ENCODE results near the gene MGST3. TPM values are rescaled to one million over a fixed set of nuclear protein-coding genes. Genes with fewer than 3 reads are reported as not detected.
"Not testable (repeated sequence)": the region's sequence is repeated elsewhere in the genome, so short reads cannot be mapped to it uniquely, and the experiment has no call there.

MGST3 gene
- total RNA-seq, 1 donor from 2014 or later, result 116 TPM

DNA sequence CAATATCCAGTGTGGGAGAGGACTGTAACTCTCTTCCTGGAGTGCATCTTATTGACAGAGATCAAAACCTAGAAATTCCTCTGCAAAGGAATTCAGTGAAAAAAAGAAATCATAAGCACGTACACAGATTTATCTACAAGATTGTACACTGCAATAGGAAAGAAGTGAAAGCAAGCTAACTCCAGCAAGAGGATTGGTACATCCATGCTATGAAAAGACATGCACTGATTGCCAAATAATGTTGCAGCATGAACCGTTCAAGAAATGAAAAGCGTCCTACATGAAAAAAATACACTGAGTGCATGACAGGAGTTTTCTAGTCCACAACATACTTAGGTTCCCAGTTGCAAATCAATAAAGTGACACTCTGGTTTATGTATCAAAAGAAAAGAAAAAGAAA is 1.9 kb upstream of the MGST3 start:
- no peak for DNase-seq (ENCODE audit: low read depth)

DNA sequence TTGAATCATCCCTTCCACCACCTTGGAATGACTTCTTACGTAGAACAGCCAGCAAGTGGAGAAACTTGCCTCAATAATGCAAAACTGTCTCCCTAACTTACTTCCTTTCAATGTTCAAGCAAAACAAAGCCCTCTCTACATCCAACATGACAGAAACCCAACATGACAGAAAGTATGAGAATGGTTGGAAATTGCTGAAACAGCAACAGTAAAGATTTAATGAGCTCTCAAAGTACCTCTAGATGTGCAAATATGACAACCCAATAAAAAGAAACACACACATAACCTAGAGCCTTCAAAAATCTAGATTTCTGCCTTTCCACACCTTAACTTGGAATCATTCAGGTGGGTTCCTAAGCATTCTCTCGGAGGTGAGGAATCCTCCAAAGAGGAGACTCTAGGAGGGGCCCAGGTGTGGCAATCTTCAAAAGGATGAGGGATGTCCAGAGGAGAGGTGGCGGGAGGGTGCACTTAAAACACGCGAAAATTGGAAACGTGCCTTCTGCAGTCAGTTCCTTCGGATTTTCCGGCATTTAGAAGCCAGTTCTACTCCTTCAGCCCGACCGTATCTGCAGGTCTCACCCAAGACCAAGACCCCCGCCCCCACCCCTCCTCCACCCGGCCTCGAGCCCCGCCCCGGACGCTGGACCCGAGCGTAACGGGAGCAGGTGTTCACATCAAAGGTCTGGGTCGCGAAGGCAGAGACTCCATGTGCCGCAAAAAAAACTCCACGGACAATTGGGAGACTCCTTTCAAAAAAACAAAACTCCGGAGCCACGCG is 996 bp upstream of the MGST3 start:
- no peak for DNase-seq (ENCODE audit: low read depth)

DNA sequence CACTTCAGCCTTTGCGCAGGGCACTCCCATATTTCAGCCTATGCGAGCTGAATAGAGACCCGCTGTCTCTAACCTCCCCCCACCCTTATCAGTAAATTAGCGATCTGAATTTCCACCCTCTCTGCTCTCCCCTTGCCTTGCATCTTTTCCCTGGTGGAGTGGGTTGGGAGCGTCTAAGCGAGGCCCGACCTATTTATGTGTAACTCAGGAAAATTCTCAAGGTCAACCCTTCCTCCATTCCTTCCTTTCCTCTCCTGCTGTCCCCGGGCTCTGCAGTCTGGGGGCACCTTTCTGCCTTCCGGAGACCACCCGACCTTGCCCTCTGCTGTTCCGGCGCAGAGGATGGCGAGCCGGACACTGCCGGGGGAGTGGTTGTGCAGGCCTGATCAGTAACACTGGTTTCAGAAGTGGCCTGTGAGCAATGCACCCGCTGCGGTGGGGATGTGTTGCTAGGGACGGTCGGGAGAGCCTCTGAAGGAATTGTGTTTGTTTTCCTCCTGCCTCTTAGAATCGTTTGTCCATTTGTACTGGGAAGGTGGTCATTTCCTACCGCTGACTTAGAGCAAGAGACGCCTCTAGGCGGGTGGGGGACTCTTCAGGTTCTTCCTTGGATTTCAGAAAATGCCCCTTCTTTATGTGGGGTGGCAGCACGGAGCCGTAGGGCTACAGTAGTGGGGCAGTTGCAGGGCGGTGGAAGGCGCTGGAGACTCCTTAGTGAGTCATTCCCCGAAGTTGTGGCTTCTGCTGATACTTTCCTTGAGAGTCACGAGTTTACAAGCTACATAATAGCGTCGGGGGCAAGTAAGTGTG is 513 bp downstream of the MGST3 start:
- DNase-seq (ENCODE audit: low read depth), result peak; percentile 88

DNA sequence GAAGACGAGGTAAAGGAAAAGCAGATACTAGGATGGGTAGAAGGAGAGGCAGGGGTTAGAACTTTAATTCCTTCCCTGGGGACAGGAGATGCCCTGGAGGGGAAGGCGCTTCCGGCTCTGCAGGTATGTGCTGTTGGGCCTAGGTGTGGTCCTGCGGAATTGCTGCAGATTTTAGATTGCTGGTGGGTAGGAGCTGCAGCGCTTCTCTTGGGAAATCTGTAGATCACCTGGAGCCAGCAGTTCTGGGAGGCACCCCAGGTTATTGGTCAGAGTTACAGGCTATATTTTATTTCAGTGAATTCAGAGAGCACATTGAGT is 1.1 kb downstream of the MGST3 start:
- DNase-seq (ENCODE audit: low read depth), result no peak

DNA sequence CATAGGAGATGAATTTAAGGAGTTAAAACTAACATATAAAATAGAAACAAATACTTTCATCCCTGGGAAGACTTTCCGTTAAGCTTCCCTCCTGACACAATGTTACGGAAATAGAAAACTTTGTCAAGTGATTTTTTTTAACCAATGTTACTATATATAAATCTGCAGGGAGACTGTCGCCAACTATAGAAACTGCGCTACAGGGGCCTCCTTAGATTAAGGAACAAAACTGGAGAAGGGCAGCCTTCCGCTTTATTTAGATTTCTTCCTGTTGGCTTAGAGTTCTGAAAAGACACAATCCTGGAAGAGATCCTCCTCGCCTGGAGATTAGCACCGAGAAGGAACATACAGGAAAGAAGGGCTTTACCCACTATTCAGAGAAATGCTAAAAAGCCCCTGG is 1.5 kb downstream of the MGST3 start:
- no peak for DNase-seq (ENCODE audit: low read depth)

DNA sequence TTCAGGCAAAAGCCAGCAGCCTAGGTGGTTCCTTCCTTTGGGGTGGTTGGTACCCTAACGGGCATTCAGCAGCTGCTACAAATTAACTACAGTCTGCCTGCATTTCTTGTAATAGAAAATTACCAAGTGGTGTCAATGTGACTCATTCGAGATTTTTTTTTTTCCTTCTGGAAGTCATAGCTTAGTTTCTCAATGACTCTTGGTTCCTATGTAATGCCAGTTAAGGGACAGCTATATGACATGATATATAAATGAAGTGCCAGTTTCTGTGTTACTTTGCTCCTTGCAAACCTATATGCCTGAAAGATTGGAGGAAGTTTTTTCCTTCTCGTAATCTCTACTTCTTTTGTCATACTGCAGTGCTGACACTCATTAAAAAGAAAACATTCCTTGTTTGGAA is 2.6 kb downstream of the MGST3 start:
- peak; percentile 86 for DNase-seq (ENCODE audit: low read depth)

DNA sequence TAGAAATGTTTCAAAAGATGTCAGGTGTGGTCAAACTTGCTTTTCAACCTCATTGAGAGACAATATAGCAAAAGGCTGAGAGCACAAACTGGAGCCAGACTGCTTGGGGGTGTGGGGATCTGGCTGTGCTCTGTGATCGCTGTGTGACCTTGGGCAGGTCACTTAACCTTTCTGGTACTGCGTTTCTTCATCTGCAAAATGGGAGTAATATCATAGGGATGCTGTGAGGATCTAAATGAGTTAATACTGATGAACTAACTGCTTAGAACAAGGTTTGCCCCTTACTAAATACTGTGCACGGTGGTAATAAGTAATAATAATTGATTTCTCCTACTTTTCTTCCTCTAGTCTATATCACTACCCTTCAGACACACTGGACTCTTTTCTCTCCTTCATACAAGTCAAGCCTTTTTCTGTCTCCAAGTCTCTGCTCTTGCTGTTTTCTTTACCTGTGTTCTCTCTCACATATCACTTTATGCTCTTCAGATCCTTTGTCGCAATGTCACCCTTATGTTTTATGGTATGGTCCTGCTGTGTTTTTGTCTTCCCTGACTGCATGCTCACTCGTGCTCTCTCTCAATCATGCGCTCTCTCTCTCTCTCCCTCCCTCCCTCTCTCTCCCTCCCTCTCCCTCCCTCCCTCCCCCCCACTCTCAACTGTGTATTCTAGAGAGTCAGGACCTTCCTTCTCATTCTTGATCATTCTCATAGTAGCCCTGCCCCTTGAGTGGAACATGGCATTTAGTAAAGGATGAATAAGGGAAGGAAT is 3.3 kb downstream of the MGST3 start:
- no peak for DNase-seq (ENCODE audit: low read depth)

DNA sequence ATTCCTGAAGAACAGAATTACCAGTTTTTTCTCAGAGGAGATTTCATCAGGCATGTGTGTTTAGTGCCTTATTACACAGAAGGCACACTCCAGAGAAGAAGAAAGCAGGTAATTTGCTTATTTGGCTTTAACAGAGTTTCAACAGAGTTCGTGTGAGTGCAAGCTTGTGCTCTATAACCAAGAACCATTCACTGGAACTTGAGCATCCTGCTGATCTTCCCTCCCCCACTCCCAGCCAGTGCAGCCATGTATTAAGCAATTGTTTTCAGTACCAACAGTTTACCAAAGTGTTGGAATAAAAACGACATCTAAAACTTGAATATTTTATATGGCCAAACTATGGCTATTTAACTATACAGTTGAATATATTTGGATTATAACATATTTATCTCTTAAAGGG is 4.3 kb downstream of the MGST3 start:
- DNase-seq (ENCODE audit: low read depth), result peak; percentile 92

DNA sequence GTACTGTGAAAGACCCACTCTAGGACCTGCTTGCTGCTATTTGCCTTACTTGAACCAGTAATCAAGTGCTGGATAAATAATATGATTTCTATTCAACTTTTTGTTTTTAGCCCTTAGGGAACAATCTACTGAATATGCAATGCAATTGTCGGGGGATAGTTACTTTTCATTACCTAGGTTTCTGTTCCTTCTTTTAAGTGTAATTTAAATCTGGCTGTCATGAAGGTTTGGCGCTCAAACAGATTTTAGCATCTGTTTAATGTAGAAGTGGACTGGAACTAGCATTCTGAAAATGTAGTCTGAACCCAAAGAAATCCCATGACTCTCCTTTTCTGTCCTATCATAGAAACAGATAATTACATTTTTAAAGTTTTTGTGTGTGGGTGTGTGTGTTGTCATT is 4.8 kb downstream of the MGST3 start:
- no peak for DNase-seq (ENCODE audit: low read depth)

DNA sequence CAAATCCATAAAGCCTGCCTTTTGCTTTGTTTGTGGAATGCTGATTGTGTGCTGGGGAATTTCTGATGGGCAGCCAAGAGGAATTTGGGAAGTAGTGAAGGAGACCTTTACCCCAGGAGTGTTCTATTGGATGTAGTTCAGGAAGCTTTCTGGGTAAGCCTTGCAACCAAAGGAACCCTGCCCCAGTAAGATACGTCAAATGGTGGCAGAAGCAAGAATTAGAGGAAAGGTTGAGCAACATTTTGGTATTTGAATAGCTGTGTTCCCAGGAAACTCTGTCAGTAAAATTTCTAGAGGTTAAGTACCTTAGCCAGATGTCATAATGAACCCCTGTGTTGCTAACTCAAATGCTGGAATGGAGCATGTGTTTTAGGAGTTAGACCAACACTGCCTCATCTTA is 6.4 kb downstream of the MGST3 start:
- DNase-seq (ENCODE audit: low read depth), result peak; percentile 93

DNA sequence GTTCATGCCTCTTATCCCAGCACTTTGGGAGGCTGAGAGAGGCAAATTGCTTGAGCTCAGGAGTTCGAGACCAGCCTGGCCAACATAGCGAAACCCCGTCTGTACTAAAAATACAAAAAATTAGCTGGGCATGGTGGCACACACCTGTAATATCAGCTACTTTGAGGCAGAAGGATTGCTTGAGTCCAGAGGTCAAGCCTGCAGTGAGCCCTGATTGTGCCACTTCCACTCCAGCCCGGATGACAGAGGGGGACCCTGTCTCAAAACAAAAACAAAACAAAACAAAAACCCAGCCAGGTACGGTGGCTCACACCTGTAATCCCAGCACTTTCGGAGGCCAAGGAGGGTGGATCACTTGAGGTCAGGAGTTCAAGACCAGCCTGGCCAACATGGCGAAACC is 7.2 kb downstream of the MGST3 start:
- DNase-seq (ENCODE audit: low read depth), result not testable (repeated sequence)

DNA sequence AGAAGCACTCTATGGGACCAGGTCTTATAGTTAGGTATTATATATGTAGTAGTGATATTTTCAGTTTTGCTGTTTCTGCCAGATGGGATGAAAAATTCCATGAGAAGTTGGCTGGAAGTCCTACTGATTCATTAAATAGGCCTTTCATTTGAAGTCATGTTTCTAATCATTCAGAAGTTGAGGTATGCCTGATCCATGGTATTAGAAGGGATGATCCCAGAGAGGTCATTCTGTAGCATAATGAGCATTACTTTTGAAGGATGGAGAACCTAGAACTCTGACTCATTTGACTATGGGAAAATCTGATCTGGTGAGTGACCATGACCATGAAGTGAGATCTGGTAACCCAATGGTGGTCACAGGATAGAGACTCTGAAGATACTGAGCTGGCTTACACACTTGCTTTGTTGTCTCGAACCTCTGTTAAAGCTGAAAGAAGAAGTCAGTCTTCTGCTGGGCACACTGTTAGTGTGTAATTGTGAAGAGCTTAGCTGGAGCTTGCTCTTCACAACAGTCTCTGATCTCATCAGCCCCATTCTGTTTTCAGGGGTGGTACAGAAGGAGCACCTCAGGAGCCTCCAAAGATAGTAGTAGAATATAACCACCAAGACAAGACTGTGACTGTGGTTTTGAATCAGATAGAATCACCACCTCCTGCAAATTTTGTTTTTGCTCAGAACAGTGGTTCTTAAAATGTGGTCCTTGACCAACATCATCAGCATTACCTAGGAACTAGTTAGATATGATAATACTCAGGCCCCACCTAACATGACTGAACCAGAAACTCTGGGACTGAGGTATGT is 9.0 kb downstream of the MGST3 start:
- DNase-seq (ENCODE audit: low read depth), result no peak

DNA sequence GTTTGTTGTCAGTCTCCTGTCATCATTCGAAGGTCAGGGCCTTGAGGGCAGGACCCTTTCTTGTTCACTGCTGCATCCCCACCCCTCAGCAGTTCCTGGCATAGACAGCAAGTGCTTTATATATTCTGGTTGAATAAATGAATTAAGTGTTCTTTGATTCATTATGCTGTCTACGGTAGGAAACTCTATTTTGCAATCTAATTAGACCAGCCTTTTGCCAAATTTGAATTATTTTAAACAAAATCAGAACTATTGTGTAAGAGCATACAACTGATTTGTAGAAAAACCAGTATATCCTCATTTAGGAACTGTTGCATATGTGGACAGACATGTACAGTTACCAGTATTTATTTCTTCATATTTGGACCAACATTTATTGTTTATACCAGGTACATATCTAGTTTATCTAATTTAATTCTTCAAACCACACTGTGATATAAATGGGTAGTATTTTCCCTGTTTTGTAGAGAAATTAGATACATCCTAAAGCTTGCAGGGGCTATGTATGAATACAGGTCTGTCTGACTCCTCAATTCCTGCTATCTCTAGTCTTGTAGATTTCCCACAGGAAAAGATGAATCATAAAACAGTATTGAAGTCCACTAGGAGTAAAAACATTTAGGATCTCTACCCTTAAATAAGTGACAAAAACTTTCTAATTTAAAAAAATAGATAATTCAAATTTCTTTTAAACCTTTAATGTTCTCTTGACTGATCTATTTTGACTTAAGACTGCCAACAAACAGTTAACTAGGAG is 10.4 kb downstream of the MGST3 start:
- DNase-seq (ENCODE audit: low read depth), result no peak

DNA sequence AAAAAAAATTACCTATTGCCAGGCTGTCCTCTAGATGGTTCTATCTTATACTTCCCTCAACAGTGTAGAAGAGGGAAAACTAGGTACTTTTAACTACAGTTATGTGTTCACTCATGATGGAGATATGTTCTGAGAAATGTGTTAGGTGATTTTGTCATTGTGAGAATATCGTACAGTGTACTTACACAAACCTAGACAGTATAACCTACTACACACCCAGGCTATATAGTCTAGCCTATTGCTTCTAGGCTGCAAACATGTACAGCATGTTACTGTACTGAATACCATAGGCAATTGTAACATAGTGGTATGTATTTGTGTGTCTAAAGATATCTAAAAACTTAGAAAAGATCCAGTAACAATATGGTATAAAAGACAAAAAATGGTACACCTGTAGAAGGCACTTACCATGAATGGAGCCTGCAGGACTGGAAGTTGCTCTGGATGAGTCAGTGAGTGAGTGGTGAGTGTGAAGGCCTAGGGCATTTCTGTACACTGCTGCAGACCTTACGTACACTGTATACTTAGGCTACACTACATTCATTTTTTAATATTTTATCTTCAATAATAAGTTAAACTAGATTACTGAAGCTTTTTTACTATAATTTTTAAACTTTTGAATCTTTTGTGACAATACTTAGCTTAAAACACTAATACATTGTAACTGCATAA is 13.2 kb downstream of the MGST3 start:
- DNase-seq (ENCODE audit: low read depth), result peak; percentile 66

DNA sequence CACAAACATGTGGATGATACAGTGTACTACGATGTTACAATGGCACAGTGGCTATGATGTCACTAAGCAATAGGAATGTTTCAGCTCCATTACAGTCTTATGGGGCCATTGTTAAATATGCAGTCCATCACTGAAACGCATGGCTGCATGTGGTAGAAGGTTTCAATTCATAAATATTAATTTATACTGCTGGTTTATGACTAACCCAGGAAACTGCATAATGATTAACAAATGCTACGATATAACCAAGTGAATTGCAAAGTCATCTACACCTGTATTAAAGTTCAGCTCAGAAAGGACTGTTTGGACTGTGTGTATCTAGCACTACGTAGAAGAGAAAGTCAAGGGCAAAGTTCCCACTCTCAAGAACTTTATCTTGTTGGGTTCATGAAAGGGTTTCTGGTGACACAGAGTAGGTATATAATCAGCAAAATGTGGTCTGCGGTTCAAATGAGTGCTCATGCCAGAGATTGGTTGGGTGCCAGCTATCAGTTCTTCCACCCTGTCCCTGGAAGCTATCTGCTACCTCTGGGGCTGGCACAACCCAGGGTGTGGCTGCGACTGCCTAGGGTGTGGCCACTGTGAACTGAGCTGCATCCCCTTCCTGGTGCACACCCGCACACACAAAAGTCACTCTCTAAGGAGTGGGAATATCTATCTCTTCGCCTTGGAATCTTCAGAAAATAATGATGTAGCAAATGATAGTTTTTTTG is 14.8 kb downstream of the MGST3 start:
- peak; percentile 94 for DNase-seq (ENCODE audit: low read depth)

DNA sequence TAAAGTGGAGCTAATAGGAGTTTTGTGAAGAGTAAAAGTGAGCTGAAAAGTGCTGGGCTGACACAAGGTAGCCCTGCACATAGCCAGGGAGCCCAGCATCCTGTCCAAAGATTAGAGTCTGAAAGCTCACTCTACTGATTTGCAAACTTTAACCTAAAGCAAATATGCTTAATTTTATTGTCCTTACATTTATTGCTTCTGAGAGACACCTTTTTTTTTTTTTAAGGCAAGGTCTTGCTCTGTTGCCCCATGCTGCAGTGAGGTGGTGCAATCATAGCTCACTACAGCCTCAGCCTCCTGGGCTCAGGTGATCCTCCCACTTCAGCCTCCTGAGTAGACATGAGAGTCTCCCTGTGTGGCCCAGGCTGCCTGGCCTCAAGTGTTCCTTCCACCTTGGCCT is 16.5 kb downstream of the MGST3 start:
- DNase-seq (ENCODE audit: low read depth), result no peak

DNA sequence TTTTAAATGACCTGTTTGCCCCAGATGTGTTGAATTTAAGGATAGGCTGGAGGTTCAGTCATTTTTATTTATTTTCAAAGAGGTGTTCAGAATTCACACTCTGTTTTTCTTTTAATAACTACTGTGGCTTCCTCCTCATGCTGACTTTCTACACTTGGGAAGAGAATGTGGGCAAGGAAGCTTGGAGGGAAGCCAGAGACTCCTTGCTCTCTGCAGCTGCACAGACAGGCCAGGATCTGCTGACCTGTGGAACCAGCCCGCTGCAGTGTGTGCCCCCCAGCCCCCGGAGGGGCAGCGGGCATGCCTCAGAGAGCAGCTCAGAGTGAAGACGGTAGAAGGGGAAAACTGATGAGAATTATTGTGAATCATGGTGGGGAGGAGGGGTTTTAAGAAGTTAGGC is 16.9 kb downstream of the MGST3 start:
- DNase-seq (ENCODE audit: low read depth), result peak; percentile 50

DNA sequence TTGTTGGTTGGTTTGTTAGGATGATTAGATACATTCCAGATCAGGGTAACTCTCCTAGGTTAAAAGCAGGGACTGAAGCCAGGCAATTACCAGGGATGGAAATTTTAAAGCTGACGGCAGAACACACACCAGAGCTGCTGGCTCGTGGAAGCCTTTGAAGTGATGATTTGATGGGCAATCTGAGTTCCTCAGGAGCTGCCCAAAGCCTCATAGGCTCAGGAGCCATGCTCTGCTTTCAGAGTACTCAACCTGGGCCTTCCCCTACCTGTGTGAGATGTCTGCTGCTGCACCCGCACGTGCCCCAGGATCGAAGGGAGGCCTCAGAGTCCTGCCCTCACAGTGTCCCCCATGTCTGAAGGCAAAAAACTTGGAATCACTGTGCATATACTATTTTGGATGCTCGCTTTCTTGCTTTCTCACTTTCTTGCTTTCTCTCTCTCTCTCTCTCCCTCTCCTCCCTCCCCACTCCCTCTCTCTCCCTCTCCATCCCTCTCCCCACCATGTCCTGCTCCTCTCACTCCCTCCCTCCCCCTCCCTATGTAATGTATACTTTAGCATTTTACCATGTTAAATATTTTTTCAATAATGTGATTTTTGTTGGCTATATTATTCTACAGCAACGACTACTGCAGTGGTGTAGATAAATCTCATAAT is 18.0 kb downstream of the MGST3 start:
- DNase-seq (ENCODE audit: low read depth), result no peak

DNA sequence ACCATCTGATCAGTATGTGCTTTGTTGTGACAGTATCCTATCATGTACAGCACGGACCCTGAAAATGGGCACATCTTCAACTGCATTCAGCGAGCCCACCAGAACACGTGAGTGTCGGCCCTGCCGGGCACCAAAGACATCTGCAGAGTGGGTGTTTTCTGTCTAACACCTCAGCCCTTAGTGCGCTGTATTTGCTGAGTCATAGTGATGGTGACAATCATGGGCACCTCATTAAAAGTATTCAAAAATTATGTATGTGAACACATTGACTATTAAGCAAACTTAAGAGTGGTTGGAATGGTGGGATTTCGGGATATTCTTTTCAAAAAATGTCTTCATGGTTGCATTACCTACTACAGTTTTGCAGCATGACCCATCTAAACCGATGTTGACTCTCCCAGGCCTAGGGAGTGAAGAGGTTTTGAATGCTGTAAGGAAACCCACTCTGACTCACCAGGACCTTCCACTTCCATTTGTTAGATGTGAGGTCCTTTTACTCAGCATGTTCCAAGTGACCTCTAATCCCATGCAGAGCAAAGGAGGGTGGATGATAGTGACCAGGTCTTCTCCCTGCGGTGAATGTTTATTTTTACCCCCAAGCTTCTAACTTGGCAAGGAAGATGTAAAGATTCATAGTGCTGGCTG is 20.1 kb downstream of the MGST3 start:
- DNase-seq (ENCODE audit: low read depth), result no peak
